ENCODE results near the gene CYP27B1. TPM values are rescaled to one million over a fixed set of nuclear protein-coding genes. Genes with fewer than 3 reads are reported as not detected.

CYP27B1 gene, protein sequence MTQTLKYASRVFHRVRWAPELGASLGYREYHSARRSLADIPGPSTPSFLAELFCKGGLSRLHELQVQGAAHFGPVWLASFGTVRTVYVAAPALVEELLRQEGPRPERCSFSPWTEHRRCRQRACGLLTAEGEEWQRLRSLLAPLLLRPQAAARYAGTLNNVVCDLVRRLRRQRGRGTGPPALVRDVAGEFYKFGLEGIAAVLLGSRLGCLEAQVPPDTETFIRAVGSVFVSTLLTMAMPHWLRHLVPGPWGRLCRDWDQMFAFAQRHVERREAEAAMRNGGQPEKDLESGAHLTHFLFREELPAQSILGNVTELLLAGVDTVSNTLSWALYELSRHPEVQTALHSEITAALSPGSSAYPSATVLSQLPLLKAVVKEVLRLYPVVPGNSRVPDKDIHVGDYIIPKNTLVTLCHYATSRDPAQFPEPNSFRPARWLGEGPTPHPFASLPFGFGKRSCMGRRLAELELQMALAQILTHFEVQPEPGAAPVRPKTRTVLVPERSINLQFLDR
- total RNA-seq: 1.3 TPM

DNA sequence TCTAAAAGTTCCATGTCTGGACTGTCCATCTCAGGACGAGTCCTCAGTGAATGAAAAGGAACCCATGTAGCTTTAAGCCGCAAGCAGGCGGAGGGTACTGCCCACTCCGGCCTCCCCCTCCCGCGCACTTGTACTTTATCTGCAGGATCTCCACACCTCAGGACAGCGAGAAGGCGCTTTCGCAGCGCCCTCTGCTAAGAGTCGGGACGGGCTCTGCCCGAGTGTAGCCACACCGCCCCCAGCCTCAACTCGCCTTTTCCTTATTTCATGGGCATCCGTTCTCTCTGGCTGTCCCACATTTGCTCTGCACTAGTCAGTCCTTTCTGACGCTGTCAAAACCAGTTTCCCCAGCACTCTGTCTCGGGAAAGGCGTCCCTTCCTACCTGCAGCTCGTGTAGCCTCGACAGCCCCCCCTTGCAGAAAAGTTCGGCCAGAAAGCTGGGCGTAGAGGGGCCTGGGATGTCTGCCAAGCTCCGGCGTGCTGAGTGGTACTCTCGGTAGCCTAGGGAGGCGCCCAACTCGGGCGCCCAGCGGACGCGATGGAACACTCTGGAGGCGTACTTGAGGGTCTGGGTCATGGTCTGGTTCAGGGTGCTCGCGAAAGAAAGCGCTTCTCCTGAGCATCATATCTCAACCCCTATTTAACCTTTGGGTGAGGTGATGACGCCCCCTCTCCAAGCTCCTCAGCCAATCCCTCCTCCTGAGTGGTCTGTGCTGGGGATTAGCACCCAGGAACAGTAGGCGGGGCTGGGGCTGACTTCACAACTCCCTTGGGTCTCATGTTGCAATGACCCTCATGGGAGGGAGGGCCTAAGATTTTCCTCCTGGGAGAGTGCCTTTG is at the start of gene CYP27B1:
Gene CYP27B1, minus strand, starts transcription at position 615 of the 841 bp plus-strand sequence. Its CDS starts 37 bp downstream, at position 578.
- peaks cover 40% of the 10 kb centered on the region for H3K4me1 ChIP-seq (ENCODE audit: insufficient read depth, low read length)
- H3K9me3 ChIP-seq (ENCODE audit: low read depth, low read length): no peaks in the 10 kb centered on the region
- peaks cover 39% of the 10 kb centered on the region for H3K27me3 ChIP-seq (ENCODE audit: insufficient read depth, low read length)
- no peak within 1 kb of the TSS for H3K4me3 ChIP-seq (ENCODE audit: low read length)

DNA sequence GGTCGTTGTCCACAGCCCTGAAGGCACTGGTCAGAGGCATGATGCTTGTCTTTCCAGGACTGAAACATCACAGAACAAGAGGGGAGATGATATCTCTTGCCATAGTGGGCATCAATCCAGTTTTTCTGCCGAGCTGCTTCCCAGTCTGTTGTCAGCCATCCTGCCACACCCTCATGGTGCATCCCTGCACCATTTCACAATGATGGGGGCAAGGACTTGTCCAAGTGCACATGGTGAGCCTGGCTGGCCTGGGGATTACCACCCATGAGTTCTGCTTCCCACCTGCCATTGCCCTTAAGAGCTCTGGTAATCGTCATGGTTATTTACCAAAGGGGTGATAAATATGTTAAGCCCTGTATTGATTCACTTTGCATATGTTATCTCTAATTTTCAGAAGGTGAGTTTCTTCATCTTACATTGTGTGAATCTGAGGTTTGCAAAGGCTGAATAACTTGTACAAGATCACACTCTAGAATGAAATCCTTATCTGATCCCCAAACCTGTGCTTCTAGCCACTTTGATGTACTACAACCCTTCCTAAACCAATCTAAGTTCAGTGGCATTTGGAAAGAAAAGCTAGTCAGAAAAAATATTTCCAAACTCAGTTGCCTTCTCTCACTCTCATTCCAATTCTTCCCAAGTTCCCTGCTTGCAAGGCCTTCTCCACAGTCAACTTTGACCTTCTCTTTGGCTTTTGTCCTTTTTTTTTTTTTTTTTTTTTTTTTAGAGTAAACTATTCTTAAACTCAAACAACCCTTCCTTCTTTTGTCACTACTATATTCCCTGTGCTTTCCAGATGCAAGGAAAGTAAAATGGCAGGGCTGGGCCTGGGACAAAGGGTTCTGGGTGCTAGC is 49.4 kb upstream of the CYP27B1 start:
- Histone ChIP-seq H3K27me3 (ENCODE audit: insufficient read depth, low read length) (no peaks in the 10 kb centered on the region), H3K4me3 (ENCODE audit: low read length) (no peak overlapping the region), H3K4me1 (ENCODE audit: insufficient read depth, low read length) (peaks cover 17% of the 10 kb centered on the region), H3K9me3 (ENCODE audit: low read depth, low read length) (no peaks in the 10 kb centered on the region)

DNA sequence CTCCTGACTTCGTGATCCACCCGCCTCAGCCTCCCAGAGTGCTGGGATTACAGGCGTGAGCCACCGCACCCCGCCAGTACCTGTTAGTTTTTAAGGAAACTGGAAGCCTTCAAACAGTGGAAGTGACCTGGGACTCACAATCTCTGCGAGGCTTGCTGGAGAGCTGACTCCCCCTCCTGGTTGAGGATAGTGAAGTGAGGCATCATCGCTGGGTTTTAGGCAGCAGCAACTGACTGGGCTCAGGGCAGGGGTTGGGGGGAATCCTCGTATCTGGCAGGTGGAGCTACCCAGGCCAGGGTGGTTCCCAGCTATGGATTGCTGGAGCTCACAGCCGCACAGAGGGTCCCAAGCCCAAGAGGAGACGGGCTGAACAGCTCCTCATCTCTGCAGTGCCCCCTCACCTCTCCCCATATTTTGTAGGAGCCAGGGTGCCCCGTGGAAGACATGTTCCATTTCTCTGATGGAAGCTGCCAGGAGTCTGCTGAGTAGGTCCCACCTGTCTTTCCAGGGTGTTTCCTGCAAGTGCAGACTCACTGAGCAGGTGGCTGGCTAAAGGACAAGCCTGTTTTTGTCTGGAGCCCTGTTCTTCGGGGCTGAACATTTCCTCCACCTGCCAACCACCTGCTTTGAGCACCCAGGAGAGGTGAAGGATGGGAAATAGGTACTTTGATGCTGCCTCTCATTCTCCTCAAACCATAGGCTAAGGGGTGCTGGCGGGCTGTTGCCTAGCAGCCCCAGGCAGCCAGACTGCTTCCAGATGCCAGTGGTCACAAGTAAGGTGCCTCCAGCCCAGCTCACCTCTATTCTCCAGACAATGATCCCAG is 48.5 kb upstream of the CYP27B1 start:
- Histone ChIP-seq H3K27me3 (ENCODE audit: insufficient read depth, low read length) (no peaks in the 10 kb centered on the region), H3K4me3 (ENCODE audit: low read length) (no peak overlapping the region), H3K4me1 (ENCODE audit: insufficient read depth, low read length) (peaks cover 17% of the 10 kb centered on the region), H3K9me3 (ENCODE audit: low read depth, low read length) (no peaks in the 10 kb centered on the region)

DNA sequence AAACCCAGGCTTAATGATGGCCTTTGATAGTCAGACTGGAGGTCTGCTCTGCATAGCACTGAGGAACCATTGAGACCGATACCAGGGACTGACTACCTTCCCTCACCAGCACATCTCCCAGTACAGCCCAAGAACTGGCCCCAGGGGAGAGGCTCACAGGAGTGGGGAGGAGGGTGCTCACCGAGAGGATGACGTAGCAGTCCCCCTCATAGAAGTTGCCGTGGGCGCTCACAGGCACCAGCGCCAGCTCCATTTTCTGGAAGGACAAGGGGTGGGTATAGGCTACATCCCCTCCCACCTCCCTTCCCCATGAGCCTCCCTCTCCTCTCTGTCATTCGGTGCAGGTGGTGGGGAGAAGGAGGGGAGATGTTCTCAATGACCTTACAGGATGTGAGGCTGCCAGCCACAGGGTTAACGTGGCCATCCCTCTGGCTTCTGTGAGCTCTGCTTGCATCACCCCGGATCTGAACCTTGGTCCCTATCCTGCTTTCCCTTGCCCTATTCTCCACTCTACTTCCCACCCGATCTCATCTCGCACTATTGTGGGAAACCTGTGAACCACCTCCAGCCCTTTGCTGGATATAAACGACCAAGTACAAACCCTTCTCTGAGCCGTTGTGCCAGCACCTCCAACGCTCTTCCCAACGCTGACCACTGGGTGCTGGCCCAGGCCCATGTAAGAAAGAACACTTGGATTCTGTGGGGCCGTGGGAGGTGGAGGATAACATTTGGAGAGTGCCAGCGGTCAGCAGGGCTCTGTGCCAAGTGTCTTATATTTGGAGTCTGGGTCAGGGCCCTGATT is 47.3 kb upstream of the CYP27B1 start:
- Histone ChIP-seq H3K4me3 (ENCODE audit: low read length) (no peak overlapping the region), H3K27me3 (ENCODE audit: insufficient read depth, low read length) (no peaks in the 10 kb centered on the region), H3K4me1 (ENCODE audit: insufficient read depth, low read length) (peaks cover 17% of the 10 kb centered on the region), H3K9me3 (ENCODE audit: low read depth, low read length) (no peaks in the 10 kb centered on the region)

DNA sequence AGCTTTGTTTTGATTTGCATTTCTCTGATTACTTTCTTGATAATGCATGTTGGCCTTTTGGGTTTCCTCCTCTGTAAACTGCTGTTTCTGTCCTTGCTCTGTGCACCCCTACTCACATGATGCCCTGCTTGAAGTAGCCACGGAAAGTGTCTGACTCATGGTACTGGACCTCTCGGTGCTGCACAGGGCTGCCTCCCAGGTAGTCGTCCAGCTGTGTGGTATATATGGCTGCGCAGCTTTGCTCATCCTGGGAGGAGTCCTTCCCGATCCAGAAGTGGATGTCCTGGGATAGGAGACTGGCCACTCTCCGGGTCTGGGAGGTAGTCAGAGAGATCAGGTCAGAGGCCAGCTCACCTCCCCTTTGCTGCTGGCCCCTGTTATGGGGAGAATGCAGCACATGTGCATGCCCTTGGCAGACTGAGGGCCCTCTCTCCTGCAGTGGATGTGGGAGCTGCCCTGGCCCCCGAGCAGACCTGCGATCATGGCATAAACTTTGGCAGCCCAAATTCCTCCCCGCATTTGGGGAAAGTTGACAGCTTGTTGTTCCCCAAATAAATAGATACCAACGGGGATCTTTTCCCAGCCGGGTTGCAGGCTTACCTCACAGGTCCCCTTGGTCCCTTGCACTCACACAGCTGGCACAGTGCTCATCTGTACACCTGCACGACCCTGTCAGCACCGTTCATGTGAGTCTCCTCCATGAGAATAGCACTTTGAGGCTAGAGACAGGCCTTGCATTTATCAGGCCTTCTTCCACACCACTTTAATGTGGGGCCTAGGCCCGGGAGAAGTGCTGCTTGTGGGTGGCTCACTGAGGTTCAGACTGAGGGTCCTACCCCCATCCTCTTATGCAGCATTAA is 46.5 kb upstream of the CYP27B1 start:
- H3K4me1 ChIP-seq (ENCODE audit: insufficient read depth, low read length): peaks cover 17% of the 10 kb centered on the region

DNA sequence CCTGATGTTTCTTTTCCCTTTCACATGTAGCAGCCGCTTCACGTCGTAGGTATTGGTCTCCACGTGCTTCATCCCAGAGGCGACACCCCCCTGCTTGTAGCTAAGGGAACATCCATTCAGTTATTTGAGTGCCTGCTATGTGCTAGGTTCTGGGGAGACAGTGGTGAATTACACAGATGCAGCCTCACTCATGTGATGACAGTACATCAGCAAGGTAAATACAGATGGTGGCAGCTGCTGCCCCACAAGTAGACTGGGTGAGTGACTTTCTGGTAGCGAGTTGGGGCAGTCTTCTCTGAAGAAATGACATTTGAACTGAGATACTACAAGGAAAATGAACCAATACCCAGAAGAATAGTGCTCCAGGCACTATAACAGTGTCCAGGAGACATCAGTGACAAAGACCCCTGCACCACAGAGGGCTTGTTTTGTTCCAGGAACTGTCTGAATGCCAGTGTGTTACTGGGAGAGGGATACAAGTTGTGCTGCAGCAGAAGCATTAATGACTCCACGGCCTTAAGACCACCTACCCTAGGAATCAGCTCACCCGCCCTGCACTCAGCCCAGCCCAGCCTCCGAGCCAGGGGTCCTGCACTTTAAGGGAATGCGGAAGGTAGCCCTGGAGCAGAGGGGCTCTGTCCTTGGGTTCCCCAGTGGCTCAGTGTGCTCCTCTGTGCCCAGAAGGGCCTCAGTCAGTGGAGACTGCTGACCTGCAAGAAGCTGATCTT is 44.3 kb upstream of the CYP27B1 start:
- Histone ChIP-seq H3K27me3 (ENCODE audit: insufficient read depth, low read length) (no peaks in the 10 kb centered on the region), H3K9me3 (ENCODE audit: low read depth, low read length) (no peaks in the 10 kb centered on the region), H3K4me3 (ENCODE audit: low read length) (no peak overlapping the region), H3K4me1 (ENCODE audit: insufficient read depth, low read length) (peaks cover 4% of the 10 kb centered on the region)

More for the DNA sequence above, 46.5 kb upstream of the CYP27B1 start:
- Histone ChIP-seq H3K27me3 (ENCODE audit: insufficient read depth, low read length) (no peaks in the 10 kb centered on the region), H3K9me3 (ENCODE audit: low read depth, low read length) (no peaks in the 10 kb centered on the region), H3K4me3 (ENCODE audit: low read length) (no peak overlapping the region)

DNA sequence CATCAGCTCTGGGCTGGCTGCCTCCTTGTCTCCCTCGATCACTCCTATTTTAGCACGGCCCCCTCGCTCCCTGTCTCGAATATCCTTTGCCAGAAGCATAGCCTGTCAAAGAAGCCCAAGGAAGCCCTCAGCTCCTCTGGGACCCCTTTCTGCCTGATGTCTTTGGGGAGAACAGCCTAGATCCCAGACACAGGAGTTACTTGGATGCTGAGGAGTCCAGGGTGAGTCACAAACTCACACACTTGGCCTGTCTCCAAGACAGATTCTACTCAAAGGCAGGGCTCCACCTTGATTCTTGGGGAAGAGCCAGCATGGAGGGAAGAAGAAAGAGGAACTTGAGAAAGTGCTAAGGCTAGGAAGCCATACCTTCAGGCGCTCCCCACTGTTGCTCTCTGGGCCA is 43.6 kb upstream of the CYP27B1 start:
- no peaks in the 10 kb centered on the region for H3K9me3 ChIP-seq (ENCODE audit: low read depth, low read length)
- no peak overlapping the region for H3K4me3 ChIP-seq (ENCODE audit: low read length)
- no peaks in the 10 kb centered on the region for H3K4me1 ChIP-seq (ENCODE audit: insufficient read depth, low read length)
- H3K27me3 ChIP-seq (ENCODE audit: insufficient read depth, low read length): no peaks in the 10 kb centered on the region

DNA sequence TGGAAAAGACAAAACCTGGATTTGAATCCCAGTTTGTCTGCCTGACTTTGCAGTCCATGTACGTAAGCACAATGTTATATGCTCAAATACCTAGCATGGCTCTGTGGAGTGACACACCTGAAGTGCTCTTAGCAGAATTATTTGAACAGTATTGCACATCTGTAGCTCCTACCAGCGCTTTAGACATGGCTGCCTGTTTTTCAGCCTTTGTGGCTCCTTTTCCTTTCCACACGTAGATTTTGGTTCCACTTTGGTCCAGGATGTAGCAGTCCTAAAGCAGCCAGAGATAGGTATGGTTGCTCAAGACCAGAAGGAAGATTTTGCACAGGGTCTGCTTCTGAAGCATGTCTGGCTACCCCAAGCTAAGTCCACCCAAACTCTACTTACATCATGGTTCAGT is 42.5 kb upstream of the CYP27B1 start:
- H3K4me1 ChIP-seq (ENCODE audit: insufficient read depth, low read length): no peaks in the 10 kb centered on the region
- H3K27me3 ChIP-seq (ENCODE audit: insufficient read depth, low read length): no peaks in the 10 kb centered on the region
- H3K4me3 ChIP-seq (ENCODE audit: low read length): no peak overlapping the region
- H3K9me3 ChIP-seq (ENCODE audit: low read depth, low read length): no peaks in the 10 kb centered on the region

DNA sequence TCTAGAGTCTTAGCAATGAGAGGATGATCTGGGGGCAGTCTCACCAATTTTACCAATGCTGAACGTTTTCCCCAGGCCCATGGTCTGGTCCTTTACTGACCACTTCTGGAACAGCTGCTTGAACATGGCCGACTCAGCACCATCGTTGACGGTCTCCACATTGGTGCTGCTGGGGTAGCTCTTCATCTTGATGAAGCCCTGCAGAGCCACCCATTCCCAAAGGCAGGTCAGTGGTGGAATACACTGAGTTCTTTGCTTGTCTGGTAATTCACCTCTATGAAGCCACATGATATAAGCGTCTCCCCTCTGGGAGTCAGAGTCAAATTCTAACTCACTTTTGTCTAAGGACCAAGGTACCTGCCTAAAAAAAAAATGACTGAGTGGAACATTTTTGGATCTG is 41.5 kb upstream of the CYP27B1 start:
- Histone ChIP-seq H3K27me3 (ENCODE audit: insufficient read depth, low read length) (no peaks in the 10 kb centered on the region), H3K4me3 (ENCODE audit: low read length) (no peak overlapping the region)

DNA sequence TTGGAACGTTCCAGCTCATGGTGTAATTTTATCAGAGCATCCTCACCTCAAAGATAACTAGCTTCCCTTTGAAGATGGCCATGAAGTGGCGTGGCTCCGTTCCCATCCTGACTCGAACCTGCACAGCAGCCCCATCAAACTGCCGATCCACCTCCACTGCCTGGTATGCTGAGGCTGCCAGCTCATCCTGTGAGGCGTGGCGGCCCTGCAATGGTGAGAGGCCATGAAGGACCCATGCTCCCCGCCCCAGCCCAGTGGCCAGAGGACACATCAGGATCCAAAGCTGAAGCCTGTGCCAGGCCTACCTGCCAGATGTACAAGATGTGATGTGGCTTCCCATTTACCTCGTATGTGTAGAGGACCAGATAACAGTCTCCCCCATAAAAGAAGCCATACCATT is 40.4 kb upstream of the CYP27B1 start:
- no peaks in the 10 kb centered on the region for H3K4me1 ChIP-seq (ENCODE audit: insufficient read depth, low read length)
- no peaks in the 10 kb centered on the region for H3K27me3 ChIP-seq (ENCODE audit: insufficient read depth, low read length)
- no peaks in the 10 kb centered on the region for H3K9me3 ChIP-seq (ENCODE audit: low read depth, low read length)
- H3K4me3 ChIP-seq (ENCODE audit: low read length): no peak overlapping the region

More for the DNA sequence above, 41.5 kb upstream of the CYP27B1 start:
- Histone ChIP-seq H3K4me1 (ENCODE audit: insufficient read depth, low read length) (no peaks in the 10 kb centered on the region), H3K9me3 (ENCODE audit: low read depth, low read length) (no peaks in the 10 kb centered on the region)

DNA sequence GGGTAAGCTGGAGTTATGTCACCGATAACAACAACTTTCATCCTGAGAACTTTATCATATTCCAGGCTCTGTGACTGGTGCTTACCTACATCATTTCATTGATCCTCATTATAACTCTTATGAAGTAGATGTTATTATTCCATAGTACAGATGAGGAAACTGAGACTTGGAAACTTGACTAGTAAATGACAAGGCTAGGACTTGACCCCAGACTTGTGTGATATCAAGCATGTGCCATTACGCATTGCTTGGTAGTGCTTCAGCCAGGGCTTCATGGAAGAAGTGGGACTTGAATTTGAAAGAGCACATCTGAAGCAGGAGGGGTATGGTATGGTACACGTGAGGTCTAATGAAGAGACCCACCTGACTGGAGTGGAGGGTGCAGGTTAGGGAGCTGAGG is 39.8 kb upstream of the CYP27B1 start:
- no peaks in the 10 kb centered on the region for H3K4me1 ChIP-seq (ENCODE audit: insufficient read depth, low read length)
- no peak overlapping the region for H3K4me3 ChIP-seq (ENCODE audit: low read length)
- no peaks in the 10 kb centered on the region for H3K27me3 ChIP-seq (ENCODE audit: insufficient read depth, low read length)
- no peaks in the 10 kb centered on the region for H3K9me3 ChIP-seq (ENCODE audit: low read depth, low read length)

DNA sequence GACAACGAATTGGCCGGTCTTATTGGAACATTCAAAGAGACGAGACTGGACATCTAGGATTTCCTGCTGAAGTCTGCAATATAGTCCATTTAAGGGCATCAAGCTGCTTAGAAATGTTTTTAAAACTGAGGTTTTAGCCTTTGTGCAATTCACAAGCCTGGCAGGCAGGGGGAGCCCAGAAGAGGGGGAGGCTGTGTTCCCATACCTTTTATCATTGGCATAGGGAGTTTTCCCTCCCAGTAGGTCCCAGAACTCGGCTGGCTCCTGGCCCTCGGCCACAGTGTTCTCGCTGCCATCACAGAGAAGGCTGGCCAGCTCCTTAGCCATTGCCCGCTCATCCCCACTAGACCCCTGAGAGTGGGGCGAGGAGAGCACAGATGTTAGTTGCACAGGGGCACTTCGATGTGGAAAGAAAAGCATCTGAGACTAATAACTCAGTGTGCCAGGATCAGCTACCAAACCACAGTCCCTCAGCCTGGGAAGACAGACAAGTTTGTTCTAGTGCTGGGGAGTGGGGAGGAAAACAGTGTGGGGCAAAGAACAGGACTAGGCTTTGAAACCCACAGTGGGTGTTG is 36.5 kb upstream of the CYP27B1 start:
- no peaks in the 10 kb centered on the region for H3K9me3 ChIP-seq (ENCODE audit: low read depth, low read length)
- H3K4me3 ChIP-seq (ENCODE audit: low read length): no peak overlapping the region
- no peaks in the 10 kb centered on the region for H3K27me3 ChIP-seq (ENCODE audit: insufficient read depth, low read length)
- H3K4me1 ChIP-seq (ENCODE audit: insufficient read depth, low read length): no peaks in the 10 kb centered on the region

Measured in mononuclear cell (primary cell).